Kidney (tissue), 14 donors: ENCODE results near the gene ATP1A1. TPM values are rescaled to one million over a fixed set of nuclear protein-coding genes. Genes with fewer than 3 reads are reported as not detected.

Source experiments
- DNase-seq, 5 donors: peaks; one replicate each; pipeline ENCODE4 v3.0.0-alpha.2; 2013 to 2020
- FAIRE-seq: peaks from 2 replicates; lab custom pipeline; 2012; peaks lifted over from hg19 to GRCh38; lab: Jason Lieb, UNC
- H3K27ac ChIP-seq, 2 donors: one replicate each; pipeline ENCODE4 v1.7.0; 2013; ENCODE audit warnings: low read depth in 2 of 2, low read length in 2 of 2, inconsistent platforms in 1 of 2
- H3K27me3 ChIP-seq: one replicate; pipeline ENCODE4 v1.7.1; 2013; ENCODE audit warnings: low read length, inconsistent platforms; ENCODE audit not compliant: control insufficient read depth, insufficient read depth
- H3K36me3 ChIP-seq, 3 donors: one replicate each; pipeline versions ENCODE4 v1.7.0 to v1.7.1; 2013; ENCODE audit warnings: low read length in 3 of 3, control low read depth in 1 of 3, inconsistent platforms in 1 of 3; ENCODE audit not compliant: insufficient read depth in 3 of 3, control insufficient read depth in 2 of 3
- H3K4me1 ChIP-seq, 3 donors: one replicate each; pipeline versions ENCODE4 v1.7.0 to v1.7.1; 2013; ENCODE audit warnings: low read length in 3 of 3, inconsistent platforms in 1 of 3, low read depth in 1 of 3; ENCODE audit not compliant: control insufficient read depth in 2 of 3, insufficient read depth in 2 of 3
- H3K4me3 ChIP-seq, 3 donors: one replicate each; pipeline versions ENCODE4 v1.7.0 to v1.8.1; 2013; ENCODE audit warnings: low read length in 3 of 3, control low read depth in 1 of 3, inconsistent platforms in 1 of 3
- H3K9ac ChIP-seq, 3 donors: one replicate each; pipeline versions ENCODE4 v1.7.0 to v1.7.1; 2013; ENCODE audit warnings: low read length in 3 of 3, control low read depth in 1 of 3, inconsistent platforms in 1 of 3
- H3K9me3 ChIP-seq, 3 donors: one replicate each; pipeline versions ENCODE4 v1.7.0 to v1.7.1; 2013; ENCODE audit warnings: low read length in 3 of 3, control low read depth in 1 of 3, inconsistent platforms in 1 of 3; ENCODE audit not compliant: control insufficient read depth in 2 of 3, insufficient read depth in 1 of 3
- intact Hi-C: fragments of 100-400 bp; cut with DNase I; formaldehyde crosslinking; loops from one replicate; pipeline ENCODE4 v1.11.1; 2022
- polyA plus RNA-seq: library from polyadenylated mRNA; stranded (reverse); fragments of 350-450 nt; fragmentation: Illumina TruSeq; extraction: RNeasy Lipid Tissue Mini Kit (QIAGEN cat#74804); gene quantifications from one replicate; pipeline ENCODE4 v1.2.3, GENCODE V29; 2014; ENCODE audit warnings: low read depth, low replicate concordance; ENCODE audit not compliant: insufficient read depth
- total RNA-seq: library from RNA; stranded (reverse); fragmentation: NEBNext Ultra II Directional; extraction: Animal tissue kit (Norgen Biotek cat#: 25700); gene quantifications from one replicate; pipeline ENCODE4 v1.2.1, GENCODE V29; 2021
- TF ChIP-seq, protein P1 (sequence below): IDR thresholded peaks from 3 replicates; pipeline ENCODE4 v1.5.1; 2012; ENCODE audit warnings: mild to moderate bottlenecking, moderate library complexity, borderline replicate concordance; ENCODE audit not compliant: insufficient read depth; ENCODE audit errors: extremely low read depth
- donor health status: control.
- donor health status: control.
- donor health status: control.
- donor health status: control.
- donor health status: control.
- donor health status: DM: yes; HTN: yes; CAD: no.
- donor health status: Normal renal cell carcinoma (clear cell type).

The ATP1A1 gene
- total and polyA plus RNA-seq, 2 donors from 2014 or later, result 1,218 to 2,241 TPM

DNA sequence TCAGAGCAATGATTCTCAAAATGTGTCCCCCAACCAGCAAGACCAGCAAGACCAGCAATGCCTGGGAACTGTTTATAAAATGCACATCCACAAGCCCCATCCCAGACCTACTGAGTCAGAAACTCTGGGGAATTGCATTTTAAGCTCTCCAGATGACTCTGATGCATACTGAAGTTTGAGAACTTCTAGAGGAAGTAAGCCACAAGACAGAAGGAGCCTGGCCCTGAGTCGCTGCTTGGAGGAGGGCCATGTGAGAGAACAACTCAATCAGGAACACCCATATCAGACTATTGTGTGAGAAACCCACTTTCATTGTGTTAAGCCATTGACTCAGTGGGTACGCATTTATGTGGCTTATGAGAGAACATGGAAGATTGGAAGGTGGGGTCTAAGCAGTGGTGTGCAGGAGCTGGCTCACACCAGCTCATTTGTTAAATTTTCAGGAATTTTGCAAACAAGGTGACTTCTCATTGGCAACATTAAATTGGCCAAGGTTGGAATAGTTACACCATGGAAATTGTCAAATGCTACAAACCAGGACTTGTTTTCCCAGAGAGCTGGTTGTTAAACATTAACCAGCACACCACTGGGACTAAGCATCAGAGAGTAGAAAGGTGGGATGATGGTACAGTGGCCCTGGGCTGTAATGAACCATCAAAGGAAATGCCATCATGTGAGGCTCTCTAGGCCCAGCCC, 38.9 kb downstream of the ATP1A1 start:
- Histone ChIP-seq H3K27me3 (no peaks in the 10 kb centered on the region), H3K27ac (peak overlapping the region; percentile 78 to 81), H3K4me1 (peaks cover 0 to 18% (median 7%) of the 10 kb centered on the region in 3 donors), H3K36me3 (peaks cover 0 to 7% (median 2%) of the 10 kb centered on the region in 3 donors), H3K9ac (no peak overlapping the region), H3K9me3 (no peaks in the 10 kb centered on the region), H3K4me3 (no peak overlapping the region)
- intact Hi-C loops, result no loop called here
- TF ChIP-seq, protein P1, sequence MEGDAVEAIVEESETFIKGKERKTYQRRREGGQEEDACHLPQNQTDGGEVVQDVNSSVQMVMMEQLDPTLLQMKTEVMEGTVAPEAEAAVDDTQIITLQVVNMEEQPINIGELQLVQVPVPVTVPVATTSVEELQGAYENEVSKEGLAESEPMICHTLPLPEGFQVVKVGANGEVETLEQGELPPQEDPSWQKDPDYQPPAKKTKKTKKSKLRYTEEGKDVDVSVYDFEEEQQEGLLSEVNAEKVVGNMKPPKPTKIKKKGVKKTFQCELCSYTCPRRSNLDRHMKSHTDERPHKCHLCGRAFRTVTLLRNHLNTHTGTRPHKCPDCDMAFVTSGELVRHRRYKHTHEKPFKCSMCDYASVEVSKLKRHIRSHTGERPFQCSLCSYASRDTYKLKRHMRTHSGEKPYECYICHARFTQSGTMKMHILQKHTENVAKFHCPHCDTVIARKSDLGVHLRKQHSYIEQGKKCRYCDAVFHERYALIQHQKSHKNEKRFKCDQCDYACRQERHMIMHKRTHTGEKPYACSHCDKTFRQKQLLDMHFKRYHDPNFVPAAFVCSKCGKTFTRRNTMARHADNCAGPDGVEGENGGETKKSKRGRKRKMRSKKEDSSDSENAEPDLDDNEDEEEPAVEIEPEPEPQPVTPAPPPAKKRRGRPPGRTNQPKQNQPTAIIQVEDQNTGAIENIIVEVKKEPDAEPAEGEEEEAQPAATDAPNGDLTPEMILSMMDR, result no peak
- no peak for FAIRE-seq
- peak in 3 of 5 donors; percentile 12 to 78 (median 57) for DNase-seq

DNA sequence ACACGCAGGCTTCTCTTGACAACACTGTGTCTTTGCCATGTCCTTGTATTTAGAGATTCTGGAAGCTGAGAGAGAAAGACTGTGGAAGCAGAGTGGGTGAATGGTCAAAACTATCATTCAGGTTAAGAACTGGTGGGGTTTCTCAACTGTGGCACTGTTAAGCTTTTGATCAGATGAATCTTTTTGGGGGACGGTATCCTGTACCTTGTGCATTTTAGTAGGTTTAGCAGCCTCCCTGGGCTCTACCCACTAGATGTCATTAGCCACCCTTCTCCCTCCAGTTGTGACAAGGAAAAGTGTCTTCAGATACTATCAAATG, 39.4 kb downstream of the ATP1A1 start:
- TF ChIP-seq, protein P1, result no peak
- Histone ChIP-seq H3K27me3 (no peaks in the 10 kb centered on the region), H3K4me1 (peaks cover 0 to 23% (median 10%) of the 10 kb centered on the region in 3 donors), H3K4me3 (no peak overlapping the region), H3K9ac (no peak overlapping the region), H3K36me3 (peaks cover 0 to 2% (median 2%) of the 10 kb centered on the region in 3 donors), H3K27ac (peak overlapping the region; percentile 44 to 78), H3K9me3 (no peaks in the 10 kb centered on the region)
- DNase-seq, result no peak
- FAIRE-seq, result no peak
- intact Hi-C loops, result no loop called here

DNA sequence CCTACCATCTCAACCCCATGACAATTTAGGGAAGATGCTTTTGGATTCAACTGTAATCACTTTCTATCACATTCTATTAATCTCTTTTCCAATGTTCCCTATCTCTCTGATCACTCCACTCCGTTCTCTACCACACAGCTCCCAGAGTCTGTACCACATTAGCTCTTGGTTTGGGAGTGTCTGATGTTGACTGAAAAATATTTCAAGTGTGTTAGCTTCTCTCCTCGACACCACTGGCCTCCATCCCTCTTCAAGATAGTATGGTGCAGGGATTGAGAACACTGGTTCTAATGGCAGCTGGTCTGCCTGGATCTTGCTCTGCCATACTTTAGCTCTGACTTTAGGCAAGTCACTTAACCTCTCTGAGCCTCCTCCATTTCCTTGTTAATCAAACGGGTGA, 39.9 kb downstream of the ATP1A1 start:
- intact Hi-C loops, result no loop called here
- Histone ChIP-seq H3K27ac (peak overlapping the region; percentile 44 to 78), H3K9ac (no peak overlapping the region), H3K9me3 (no peaks in the 10 kb centered on the region), H3K36me3 (no peaks in the 10 kb centered on the region), H3K27me3 (no peaks in the 10 kb centered on the region), H3K4me3 (no peak overlapping the region), H3K4me1 (peaks cover 3 to 27% (median 15%) of the 10 kb centered on the region in 3 donors)
- DNase-seq, result no peak
- no peak for FAIRE-seq
- TF ChIP-seq, protein P1, result no peak
